Right cardiac atrium (tissue), 5 donors: Measurements from ENCODE around the gene TCERG1L. TPM values are rescaled to one million over a fixed set of nuclear protein-coding genes. Genes with fewer than 3 reads are reported as not detected.

Experiments
- ATAC-seq, 2 donors: fragments of 200-7000 bp; cut with Tn5 transposase; one replicate each; pipeline versions ENCODE4 v1.8.0 to v1.9.1; 2020; ENCODE audit warnings: moderate library complexity in 2 of 2, mild to moderate bottlenecking in 1 of 2
- DNase-seq, 3 donors: peaks; one replicate each; pipeline ENCODE4 v3.0.0-alpha.2; 2020
- H3K27ac ChIP-seq: one replicate; pipeline ENCODE4 v1.5.1; 2013; ENCODE audit warnings: mild to moderate bottlenecking, low read length, control low read depth, moderate library complexity
- H3K27me3 ChIP-seq: one replicate; pipeline ENCODE4 v1.6.1; 2013; ENCODE audit not compliant: control insufficient read depth, insufficient read depth
- H3K4me1 ChIP-seq: one replicate; pipeline ENCODE4 v1.6.1; 2013; ENCODE audit warnings: low read length; ENCODE audit not compliant: control insufficient read depth, insufficient read depth
- H3K4me3 ChIP-seq: one replicate; pipeline ENCODE4 v1.5.1; 2013; ENCODE audit warnings: low read length, control low read depth
- H3K9me3 ChIP-seq: one replicate; pipeline ENCODE4 v1.6.1; 2013; ENCODE audit warnings: low read length; ENCODE audit not compliant: control insufficient read depth
- WGBS: extraction: QIAGEN DNeasy Blood & Tissue Kit; methylation state at CpG from one replicate; pipeline ENCODE4 v1.1.7; 2013; 5-methylcytosine and 5-hydroxymethylcytosine counted together
- intact Hi-C, 4 donors: fragments of 100-400 bp; cut with DNase I; formaldehyde crosslinking; loops; one replicate each; pipeline versions ENCODE4 v1.11.0 to v1.14.0; 2022 to 2023
- polyA plus RNA-seq: library from polyadenylated mRNA; stranded (reverse); fragments of 200-250 nt; gene quantifications from one replicate; pipeline ENCODE4 v1.2.3, GENCODE V29; 2013
- total RNA-seq, 4 donors: library from RNA; stranded (reverse); fragmentation: NEBNext Ultra II Directional; extraction: Animal tissue kit (Norgen Biotek cat#: 25700); gene quantifications; one replicate each; pipeline ENCODE4 v1.2.1, GENCODE V29; 2021
- donor health status: healthy with polysubstance abuse.
- donor health status: DM: no; HTN: yes; CAD: no.
- donor health status: DM: no; HTN: no; CAD: no.
- donor health status: DM: no; HTN: yes; CAD: no; lungs with severe emphysema.
- donor health status: DM: yes; HTN: yes; CAD: no.

The TCERG1L gene
- total and polyA plus RNA-seq, 5 donors: not detected

- intact Hi-C loops: no loop called here
- ATAC-seq (no peak), DNase-seq (no peak)
- H3K4me1 ChIP-seq: no peaks in the 10 kb centered on the region
- no peak overlapping the region for H3K4me3 ChIP-seq
- H3K9me3 ChIP-seq: no peaks in the 10 kb centered on the region
- no peak overlapping the region for H3K27ac ChIP-seq
- 85% methylated on average over 17 of the region's 17 CpGs for WGBS
- H3K27me3 ChIP-seq: no peaks in the 10 kb centered on the region
These were observed 64.7 kb downstream of the TCERG1L start for GRCh38 chr10:131246775-131247174.

- Histone ChIP-seq H3K27me3 (no peaks in the 10 kb centered on the region), H3K4me3 (no peak overlapping the region), H3K4me1 (no peaks in the 10 kb centered on the region), H3K27ac (no peak overlapping the region), H3K9me3 (no peaks in the 10 kb centered on the region)
- intact Hi-C loops: no loop called here
- DNase-seq (no peak), ATAC-seq (no peak)
- 76% methylated on average over 4 of the region's 4 CpGs for WGBS
These were observed 65.4 kb downstream of the TCERG1L start for GRCh38 chr10:131246089-131246488.

DNA sequence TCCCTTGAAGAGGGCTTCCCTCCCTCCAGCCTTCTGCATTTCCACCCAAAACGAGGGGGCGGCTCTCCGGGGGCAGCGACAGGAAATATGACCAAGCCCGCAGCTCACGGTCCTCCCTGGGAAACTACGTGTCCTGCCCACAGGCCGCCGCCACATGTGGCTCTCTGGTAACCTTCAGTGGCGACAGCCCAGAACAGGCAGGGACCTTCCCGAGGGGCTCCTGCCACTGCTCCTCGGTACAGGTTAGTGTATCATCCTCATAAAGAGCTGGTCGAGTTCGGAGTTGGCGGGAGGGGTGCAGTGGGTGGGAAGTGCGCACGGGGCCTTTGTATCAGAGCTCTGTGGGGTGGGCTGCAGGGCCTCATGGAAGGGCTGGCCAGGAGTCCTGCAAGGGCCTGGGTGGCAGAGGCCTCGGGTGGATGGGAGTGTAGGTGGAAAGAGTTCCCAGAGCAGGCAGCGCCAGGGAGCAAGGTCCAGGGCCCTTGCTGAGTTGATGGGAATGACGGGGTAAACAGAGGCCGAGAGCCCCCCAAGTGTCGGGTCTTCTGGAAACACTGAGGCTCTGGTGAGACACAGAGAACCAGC, 66.0 kb downstream of the TCERG1L start:
- ATAC-seq (no peak), DNase-seq (no peak)
- no peaks in the 10 kb centered on the region for H3K4me1 ChIP-seq
- H3K27ac ChIP-seq: no peak overlapping the region
- 77% methylated on average over 22 of the region's 22 CpGs for WGBS
- intact Hi-C loops: no loop called here
- no peaks in the 10 kb centered on the region for H3K27me3 ChIP-seq
- no peak overlapping the region for H3K4me3 ChIP-seq
- H3K9me3 ChIP-seq: no peaks in the 10 kb centered on the region

DNA sequence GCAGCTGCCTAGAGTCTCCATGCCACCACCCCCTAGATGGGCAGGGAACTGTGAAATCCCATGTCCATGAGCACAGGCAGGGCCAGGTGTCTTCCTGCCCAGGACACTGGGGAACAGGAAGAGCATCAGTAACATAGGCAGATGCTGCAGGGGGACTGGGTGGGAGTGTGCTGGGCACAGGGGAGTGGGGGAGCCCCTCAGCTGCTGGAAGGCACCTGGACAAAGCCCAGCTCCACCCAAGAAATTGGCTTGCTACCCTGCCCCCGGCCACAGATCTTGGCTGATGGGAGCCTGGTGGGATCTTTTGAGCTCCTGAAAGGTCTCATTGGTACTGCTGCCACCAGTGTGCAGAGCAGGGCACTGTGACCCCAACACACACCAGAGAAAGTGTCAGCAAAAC, 66.7 kb downstream of the TCERG1L start:
- DNase-seq (no peak), ATAC-seq (no peak)
- intact Hi-C loops: no loop called here
- no peak overlapping the region for H3K4me3 ChIP-seq
- no peaks in the 10 kb centered on the region for H3K4me1 ChIP-seq
- no peak overlapping the region for H3K27ac ChIP-seq
- WGBS: 85% methylated on average over 1 of the region's 1 CpG
- H3K9me3 ChIP-seq: no peaks in the 10 kb centered on the region
- no peaks in the 10 kb centered on the region for H3K27me3 ChIP-seq

GRCh38 chr10:131243076-131243475, 68.4 kb downstream of the TCERG1L start:
- Histone ChIP-seq H3K27ac (no peak overlapping the region), H3K4me3 (no peak overlapping the region), H3K9me3 (no peaks in the 10 kb centered on the region), H3K27me3 (no peaks in the 10 kb centered on the region), H3K4me1 (no peaks in the 10 kb centered on the region)
- ATAC-seq: no peak
- intact Hi-C loops: no loop called here
- WGBS: 89% methylated on average over 12 of the region's 12 CpGs
- DNase-seq: no peak

- Histone ChIP-seq H3K27ac (no peak overlapping the region), H3K9me3 (no peaks in the 10 kb centered on the region), H3K4me1 (no peaks in the 10 kb centered on the region), H3K27me3 (no peaks in the 10 kb centered on the region), H3K4me3 (no peak overlapping the region)
- intact Hi-C loops: no loop called here
- ATAC-seq (no peak), DNase-seq (no peak)
- WGBS: 10% methylated on average over 8 of the region's 8 CpGs
These were observed 69.5 kb downstream of the TCERG1L start for GRCh38 chr10:131242007-131242406.

DNA sequence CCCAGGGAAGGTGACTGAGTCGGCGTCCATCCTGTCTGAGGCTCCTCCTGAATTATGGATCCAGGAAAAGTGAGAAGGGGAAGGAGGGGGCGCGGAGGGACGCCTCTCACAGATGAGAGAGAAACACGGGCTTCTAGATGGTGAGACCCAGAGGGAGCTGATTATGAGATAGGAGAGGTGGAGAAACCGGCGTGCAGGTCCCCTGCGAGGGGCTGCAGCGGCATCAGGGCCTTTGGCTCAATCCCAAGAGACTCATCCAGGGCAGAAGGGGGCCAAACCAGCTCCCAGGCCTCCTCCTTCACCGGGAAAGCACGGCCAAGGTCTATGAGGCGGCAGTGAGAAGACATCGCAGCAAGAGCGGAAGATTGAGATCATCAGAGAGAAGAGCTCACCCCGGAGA, 70.8 kb downstream of the TCERG1L start:
- no peaks in the 10 kb centered on the region for H3K27me3 ChIP-seq

GRCh38 chr10:131239926-131240325, 71.6 kb downstream of the TCERG1L start:
- Histone ChIP-seq H3K4me3 (no peak overlapping the region), H3K4me1 (no peaks in the 10 kb centered on the region), H3K27me3 (no peaks in the 10 kb centered on the region), H3K27ac (no peak overlapping the region), H3K9me3 (no peaks in the 10 kb centered on the region)
- intact Hi-C loops: no loop called here
- no peak for ATAC-seq
- 78% methylated on average over 7 of the region's 7 CpGs for WGBS
- no peak for DNase-seq

More for the DNA sequence above, 70.8 kb downstream of the TCERG1L start:
- H3K4me1 ChIP-seq: no peaks in the 10 kb centered on the region
- H3K27ac ChIP-seq: no peak overlapping the region
- no peak for ATAC-seq
- no peak for DNase-seq
- H3K4me3 ChIP-seq: no peak overlapping the region
- intact Hi-C loops: no loop called here
- no peaks in the 10 kb centered on the region for H3K9me3 ChIP-seq
- 79% methylated on average over 16 of the region's 16 CpGs for WGBS

- 63% methylated on average over 13 of the region's 13 CpGs for WGBS
- Histone ChIP-seq H3K4me1 (no peaks in the 10 kb centered on the region), H3K4me3 (no peak overlapping the region), H3K27ac (no peak overlapping the region), H3K9me3 (no peaks in the 10 kb centered on the region), H3K27me3 (no peaks in the 10 kb centered on the region)
- intact Hi-C loops: no loop called here
- ATAC-seq (no peak), DNase-seq (no peak)
These were observed 72.1 kb downstream of the TCERG1L start for GRCh38 chr10:131239450-131239849.

DNA sequence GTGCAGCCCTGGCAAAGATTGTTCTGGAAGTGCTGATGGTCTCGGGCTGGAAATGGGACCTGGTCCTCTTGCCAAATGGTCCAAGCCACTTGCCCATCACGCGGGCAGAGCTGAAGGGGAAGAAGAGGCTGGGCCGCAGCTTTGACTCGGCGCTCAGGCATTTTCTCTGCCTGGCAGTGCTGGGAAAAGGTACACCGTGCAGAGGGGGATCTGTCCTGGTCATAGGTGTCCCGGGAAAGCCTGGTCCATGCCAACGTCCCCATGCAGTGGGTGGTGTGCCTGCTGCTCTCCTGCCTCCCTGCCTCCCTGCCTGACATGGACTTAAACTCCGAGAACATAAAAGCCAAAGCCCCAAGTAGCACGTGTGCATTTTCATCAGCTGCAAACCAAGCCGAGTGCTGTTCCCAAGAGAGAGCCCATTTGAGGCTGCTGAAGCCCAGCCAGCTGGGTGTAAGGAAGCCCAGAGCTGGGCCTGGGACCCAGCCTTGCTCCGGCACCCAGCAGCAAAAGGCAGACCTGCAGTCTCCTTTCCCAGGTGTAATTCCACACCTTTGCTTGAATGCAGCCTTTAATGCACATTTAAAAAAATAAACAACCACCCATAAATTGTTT, 72.7 kb downstream of the TCERG1L start:
- Histone ChIP-seq H3K27ac (no peak overlapping the region), H3K27me3 (no peaks in the 10 kb centered on the region), H3K9me3 (no peaks in the 10 kb centered on the region), H3K4me1 (no peaks in the 10 kb centered on the region), H3K4me3 (no peak overlapping the region)
- no peak for DNase-seq
- WGBS: 69% methylated on average over 13 of the region's 13 CpGs
- ATAC-seq: no peak
- intact Hi-C loops: no loop called here

GRCh38 chr10:131237991-131238651, 73.4 kb downstream of the TCERG1L start:
- Histone ChIP-seq H3K4me3 (no peak overlapping the region), H3K27ac (no peak overlapping the region), H3K9me3 (no peaks in the 10 kb centered on the region), H3K4me1 (no peaks in the 10 kb centered on the region), H3K27me3 (no peaks in the 10 kb centered on the region)
- DNase-seq (no peak), ATAC-seq (no peak)
- WGBS: 74% methylated on average over 20 of the region's 20 CpGs
- intact Hi-C loops: no loop called here
